Frontal cortex (tissue), 4 donors: ENCODE results near the gene PSAPL1. TPM values are rescaled to one million over a fixed set of nuclear protein-coding genes. Genes with fewer than 3 reads are reported as not detected.

Experiments
- DNase-seq, 2 donors: peaks; one replicate each; pipeline ENCODE4 v3.0.0; 2012; ENCODE audit warnings: low spot score in 2 of 2
- FAIRE-seq: peaks from 2 replicates; lab custom pipeline; 2012; peaks lifted over from hg19 to GRCh38; lab: Jason Lieb, UNC
- small RNA-seq: library from RNA; depleted of rRNA; stranded (forward); fragments of <200 nt; gene quantifications from one replicate; pipeline ENCODE3, GENCODE V24; 2014
- total RNA-seq: library from RNA; depleted of rRNA; stranded (reverse); fragments of >200 nt; gene quantifications from one replicate; pipeline ENCODE4 v1.2.3, GENCODE V29; 2014
- donor health status: control.
- donor health status: control.
- donor health status: control.

The PSAPL1 gene
- total RNA-seq, 1 donor from 2014 or later, result not detected

GRCh38 chr4:7388627-7389026 lies 46.1 kb downstream of the PSAPL1 start:
- FAIRE-seq (no peak), DNase-seq (no peak)

DNA sequence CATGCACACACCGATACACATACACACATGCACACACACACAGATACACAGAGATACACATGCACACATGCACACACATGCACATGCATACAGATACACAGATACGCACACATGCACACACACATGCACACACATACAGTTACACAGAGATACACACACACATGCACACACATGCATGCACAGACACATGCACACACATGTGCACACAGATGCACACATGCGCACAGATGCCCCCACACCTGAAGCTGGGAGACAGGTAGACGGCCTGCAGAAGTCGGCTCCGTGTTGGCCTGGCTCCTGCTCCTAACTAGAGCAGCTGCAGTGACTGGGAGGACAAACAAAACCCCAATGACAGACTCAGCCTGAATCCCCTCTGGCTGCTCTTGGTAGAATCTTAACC lies 46.8 kb downstream of the PSAPL1 start:
- no peak for DNase-seq
- no peak for FAIRE-seq

- FAIRE-seq (no peak), DNase-seq (peak in 1 of 2 donors; percentile 8)
These were observed 49.5 kb downstream of the PSAPL1 start for GRCh38 chr4:7384929-7385890.

GRCh38 chr4:7384003-7384928 lies 50.5 kb downstream of the PSAPL1 start:
- FAIRE-seq (no peak), DNase-seq (peak in 1 of 2 donors; percentile 12)

GRCh38 chr4:7383266-7383665 lies 51.5 kb downstream of the PSAPL1 start:
- FAIRE-seq, result no peak
- peak in 1 of 2 donors; percentile 36 for DNase-seq

DNA sequence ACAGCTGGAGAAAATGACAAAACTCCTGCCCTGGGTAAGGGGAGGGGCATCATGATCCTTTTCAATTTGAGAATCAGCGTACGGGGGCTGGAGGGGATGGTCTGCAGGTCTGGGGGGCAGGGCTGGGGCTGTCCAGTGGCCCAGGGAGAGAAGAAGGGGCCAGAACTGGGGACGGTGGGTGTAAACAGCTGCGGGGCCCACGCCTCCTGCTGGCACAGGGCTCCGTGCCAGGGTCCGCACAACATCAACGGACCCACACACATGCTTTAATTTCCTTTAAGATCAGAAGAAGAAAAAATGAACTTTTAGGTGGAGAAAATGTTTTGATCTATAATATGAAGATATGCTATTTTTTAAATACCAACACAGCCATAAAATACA lies 52.1 kb downstream of the PSAPL1 start:
- DNase-seq (no peak), FAIRE-seq (no peak)

GRCh38 chr4:7381890-7382633 lies 52.7 kb downstream of the PSAPL1 start:
- FAIRE-seq, result no peak

GRCh38 chr4:7381221-7381889 lies 53.4 kb downstream of the PSAPL1 start:
- no peak for DNase-seq

More at GRCh38 chr4:7381890-7382633, 52.7 kb downstream of the PSAPL1 start:
- DNase-seq, result no peak

More at GRCh38 chr4:7381221-7381889, 53.4 kb downstream of the PSAPL1 start:
- no peak for FAIRE-seq

Small RNA genes lying within 50 kb of the gene (small RNA-seq; reads per million reads assigned to genes)
- gene MIR4274, result not detected

Other genes with a start within 250 kb of the PSAPL1 start
- 4.9 TPM for gene SORCS2, start 242.4 kb downstream of the PSAPL1 start, total RNA-seq